ENCODE results near the gene POU4F3. TPM values are rescaled to one million over a fixed set of nuclear protein-coding genes. Genes with fewer than 3 reads are reported as not detected.

Gene POU4F3
- total and polyA plus RNA-seq, 2 of the 4 experiments (the other 2 are of a cell fraction) = 0.02 TPM; not detected in 1

DNA sequence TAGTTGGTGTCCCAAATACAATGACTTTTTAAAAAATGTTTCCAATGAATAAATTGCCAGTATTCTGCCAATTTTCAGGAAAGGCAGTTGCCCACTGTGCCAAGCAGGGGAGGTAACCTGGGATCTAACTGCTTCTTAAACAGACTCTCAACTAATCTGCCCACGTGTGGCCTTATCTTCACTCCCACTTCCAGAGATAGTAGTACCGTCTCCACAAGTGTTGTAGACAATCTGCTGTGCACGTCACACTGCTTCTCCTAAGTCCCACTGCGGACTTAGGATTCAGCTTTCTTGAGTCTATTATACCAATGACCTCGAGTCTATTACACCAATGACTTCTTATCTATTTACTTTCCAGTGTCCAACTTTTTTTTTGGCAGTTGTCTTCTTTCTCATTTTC lies 21.2 kb downstream of the POU4F3 start:
- no peak overlapping the region for H3K23ac ChIP-seq (ENCODE audit: low read depth, low read length)
- no peaks in the 10 kb centered on the region for H3K4me1 ChIP-seq (ENCODE audit: control insufficient read depth, insufficient read depth, low read length)
- H3K4ac ChIP-seq (ENCODE audit: low read depth, low read length) = no peak overlapping the region
- H3K79me1 ChIP-seq (ENCODE audit: low read depth in 1 of 2, low read length in 2 of 2) = no peaks in the 10 kb centered on the region
- CTCF ChIA-PET = no interaction called here
- no peak overlapping the region for H3K18ac ChIP-seq (ENCODE audit: low read depth, low read length)
- no peak overlapping the region for H3K4me3 ChIP-seq (ENCODE audit: insufficient read depth, low read depth, low read length)
- WGBS, 2 experiments (ENCODE audit: extremely low coverage in 2 of 2, insufficient read length in 1 of 2) = 7% methylated on average over 2 of the region's 5 CpGs; no CpG with 5 or more reads in 1 of the 2 experiments
- H3K9me3 ChIP-seq (ENCODE audit: control insufficient read depth, insufficient read depth, low read length) = no peaks in the 10 kb centered on the region
- ATAC-seq (ENCODE audit: low read depth) (no peak), DNase-seq (no peak)
- no peaks in the 10 kb centered on the region for H3K36me3 ChIP-seq (ENCODE audit: control insufficient read depth, insufficient read depth, low read length)
- H2BK20ac ChIP-seq (ENCODE audit: low read depth, low read length) = no peak overlapping the region
- H3K27ac ChIP-seq (ENCODE audit: insufficient read depth, low read length) = no peak overlapping the region
- H3K14ac ChIP-seq (replicated peaks; ENCODE audit: low read depth, low read length) = no peak overlapping the region
- no peak overlapping the region for H4K8ac ChIP-seq (ENCODE audit: low read depth in 2 of 2, low read length in 2 of 2)
- H2AK9ac ChIP-seq (replicated peaks; ENCODE audit: low read depth, low read length, poor library complexity) = no peak overlapping the region
- no peak overlapping the region for H2AK5ac ChIP-seq (ENCODE audit: low read depth, low read length)
- no peaks in the 10 kb centered on the region for H3K9me1 ChIP-seq (ENCODE audit: insufficient read depth, low read length)
- POLR2A ChIA-PET (ENCODE audit: unreplicated experiment) = no interaction called here
- no peak overlapping the region for H3K56ac ChIP-seq (ENCODE audit: extremely low read depth, insufficient read depth, low read length)
- H4K5ac ChIP-seq (ENCODE audit: low read depth, low read length) = no peak overlapping the region
- H3K27me3 ChIP-seq (ENCODE audit: control insufficient read depth, insufficient read depth, low read length) = peaks cover 3% of the 10 kb centered on the region; the same call in 1 of the 2 replicates
- no peak overlapping the region for H3K4me2 ChIP-seq (ENCODE audit: low read depth, low read length)
- intact Hi-C loops (cut with micrococcal nuclease) = no loop called here
- H2AFZ ChIP-seq (replicated peaks; ENCODE audit: low read length, poor library complexity) = no peak overlapping the region
- H4K20me1 ChIP-seq (ENCODE audit: insufficient read depth, low read length) = no peaks in the 10 kb centered on the region
- no peak overlapping the region for H4K91ac ChIP-seq (ENCODE audit: insufficient read depth, low read depth, low read length)
- no peak for TF ChIP-seq RAD21 (IDR thresholded peaks at IDR 0.05; ENCODE audit: low read length)
- no peak for TF ChIP-seq SMC3 (IDR thresholded peaks at IDR 0.05; ENCODE audit: low read depth, low read length)
- no peak for TF ChIP-seq MAZ (IDR thresholded peaks at IDR 0.05; ENCODE audit: borderline replicate concordance, low read depth, low read length)
- TF ChIP-seq FOS (IDR thresholded peaks at IDR 0.05; ENCODE audit: low read depth, low read length) = no peak
- TF ChIP-seq RFX5 (IDR thresholded peaks at IDR 0.05; ENCODE audit: low read depth, low read length) = no peak
- TF ChIP-seq CEBPB (IDR thresholded peaks at IDR 0.05; ENCODE audit: low read depth, low read length) = no peak
- TF ChIP-seq, protein P1, sequence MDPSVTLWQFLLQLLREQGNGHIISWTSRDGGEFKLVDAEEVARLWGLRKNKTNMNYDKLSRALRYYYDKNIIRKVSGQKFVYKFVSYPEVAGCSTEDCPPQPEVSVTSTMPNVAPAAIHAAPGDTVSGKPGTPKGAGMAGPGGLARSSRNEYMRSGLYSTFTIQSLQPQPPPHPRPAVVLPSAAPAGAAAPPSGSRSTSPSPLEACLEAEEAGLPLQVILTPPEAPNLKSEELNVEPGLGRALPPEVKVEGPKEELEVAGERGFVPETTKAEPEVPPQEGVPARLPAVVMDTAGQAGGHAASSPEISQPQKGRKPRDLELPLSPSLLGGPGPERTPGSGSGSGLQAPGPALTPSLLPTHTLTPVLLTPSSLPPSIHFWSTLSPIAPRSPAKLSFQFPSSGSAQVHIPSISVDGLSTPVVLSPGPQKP (IDR thresholded peaks at IDR 0.05; ENCODE audit: borderline replicate concordance, low read depth, low read length) = no peak
- TF ChIP-seq RCOR1 (IDR thresholded peaks at IDR 0.05; ENCODE audit: insufficient replicate concordance, low read length) = no peak
- TF ChIP-seq CTCF (conservative IDR thresholded peaks at IDR 0.05; ENCODE audit: low read depth, low read length) = no peak
- TF ChIP-seq MAFK (IDR thresholded peaks at IDR 0.05; ENCODE audit: low read depth, low read length) = no peak
- TF ChIP-seq CHD1 (IDR thresholded peaks at IDR 0.05; ENCODE audit: low read depth, low read length) = no peak
- TF ChIP-seq USF2 (IDR thresholded peaks at IDR 0.05; ENCODE audit: low read depth, low read length) = no peak
- no peak for TF ChIP-seq BHLHE40 (IDR thresholded peaks at IDR 0.05; ENCODE audit: low read depth, low read length)
- TF ChIP-seq POLR2A (IDR thresholded peaks at IDR 0.05; ENCODE audit: low read depth, low read length) = no peak
- TF ChIP-seq NFE2L2 (IDR thresholded peaks at IDR 0.05; ENCODE audit: low read depth, low read length) = no peak
- no peak overlapping the region for H2BK5ac ChIP-seq (ENCODE audit: low read depth, low read length, poor library complexity, severe bottlenecking)
- dilution Hi-C loops (cut with HindIII; ENCODE audit: low sequenced_read_pairs, unreplicated experiment) = no loop called here
- no TSS peak for BruUV-seq (replicated peaks)
- in situ Hi-C loops (cut with MboI; ENCODE audit: low sequenced_read_pairs) = no loop called here
- H2BK120ac ChIP-seq (ENCODE audit: low read depth, low read length) = no peak overlapping the region
- H2BK15ac ChIP-seq (ENCODE audit: low read depth, low read length) = no peak overlapping the region
- H3K9ac ChIP-seq (ENCODE audit: low read depth, low read length) = no peak overlapping the region

All from IMR-90 (cell line).